Neural progenitor cell (in vitro differentiated cells): ENCODE data around the gene SLC4A1AP. TPM values are rescaled to one million over a fixed set of nuclear protein-coding genes. Genes with fewer than 3 reads are reported as not detected.

ENCODE experiments used
- DNase-seq: peaks from one replicate; pipeline ENCODE4 v3.0.0-alpha.2; 2016; ENCODE audit warnings: low spot score
- H2AFZ ChIP-seq: fragments of 200-600 bp; sonication (generic); replicated peaks from 2 replicates; pipeline ENCODE4 v1.6.1; 2016; ENCODE audit warnings: antibody characterized with exemption
- H3F3A ChIP-seq: fragments of 200-600 bp; sonication (generic); 2 replicates; pipeline ENCODE4 v1.6.1; 2016; ENCODE audit warnings: antibody characterized with exemption, low read depth
- H3K27ac ChIP-seq: fragments of 200-600 bp; sonication (generic); 2 replicates; pipeline ENCODE4 v1.5.1; 2016; ENCODE audit warnings: mild to moderate bottlenecking
- H3K27me3 ChIP-seq: fragments of 200-600 bp; sonication (generic); 2 replicates; pipeline ENCODE4 v1.6.1; 2016; ENCODE audit warnings: mild to moderate bottlenecking, moderate library complexity
- H3K36me3 ChIP-seq: fragments of 200-600 bp; sonication (generic); 2 replicates; pipeline ENCODE4 v1.5.1; 2016
- H3K4me1 ChIP-seq: fragments of 200-600 bp; sonication (generic); 2 replicates; pipeline ENCODE4 v1.6.1; 2016; ENCODE audit warnings: mixed run types
- H3K4me2 ChIP-seq: fragments of 200-600 bp; sonication (generic); 2 replicates; pipeline ENCODE4 v1.6.1; 2016
- H3K4me3 ChIP-seq: fragments of 200-600 bp; sonication (generic); 2 replicates; pipeline ENCODE4 v1.5.1; 2016
- H3K79me2 ChIP-seq: fragments of 200-600 bp; sonication (generic); 2 replicates; pipeline ENCODE4 v1.6.1; 2016; ENCODE audit warnings: low read depth
- H3K9ac ChIP-seq: fragments of 200-600 bp; sonication (generic); 2 replicates; pipeline ENCODE4 v1.6.1; 2016
- H3K9me3 ChIP-seq: fragments of 200-600 bp; sonication (generic); 2 replicates; pipeline ENCODE4 v1.5.1; 2016; ENCODE audit warnings: low read depth
- H4K20me1 ChIP-seq: fragments of 200-600 bp; sonication (generic); 2 replicates; pipeline ENCODE4 v1.6.1; 2016; ENCODE audit warnings: low read depth
- H3K27ac Mint-ChIP-seq: 3 replicates; pipeline ENCODE4 v1.8.0; 2021; ENCODE audit warnings: mixed read lengths
- H3K27me3 Mint-ChIP-seq: 2 replicates; pipeline ENCODE4 v1.8.0; 2022; ENCODE audit warnings: low read depth, mild to moderate bottlenecking, inconsistent platforms, moderate library complexity, mixed read lengths; ENCODE audit not compliant: insufficient read depth
- H3K36me3 Mint-ChIP-seq: 3 replicates; pipeline ENCODE4 v1.8.0; 2021; ENCODE audit warnings: mixed read lengths
- H3K4me1 Mint-ChIP-seq: 3 replicates; pipeline ENCODE4 v1.8.0; 2021; ENCODE audit warnings: mixed read lengths
- H3K4me3 Mint-ChIP-seq: 3 replicates; pipeline ENCODE4 v1.8.0; 2021; ENCODE audit warnings: mild to moderate bottlenecking, moderate library complexity, mixed read lengths
- H3K9me3 Mint-ChIP-seq: 3 replicates; pipeline ENCODE4 v1.8.0; 2020; ENCODE audit warnings: mixed read lengths
- EZH2 ChIP-seq: fragments of 200-600 bp; sonication (generic); IDR thresholded peaks from 2 replicates; pipeline ENCODE4 v1.6.1; 2017; ENCODE audit warnings: antibody characterized with exemption, mild to moderate bottlenecking, moderate library complexity
- EZH2phosphoT487 ChIP-seq: fragments of 200-600 bp; sonication (generic); IDR thresholded peaks from 2 replicates; pipeline ENCODE4 v1.6.1; 2017; ENCODE audit warnings: antibody characterized with exemption
- total RNA-seq: library from RNA; depleted of rRNA; stranded (reverse); fragments of >200 nt; gene quantifications from 2 replicates; pipeline ENCODE4 v1.2.3, GENCODE V29; 2015; ENCODE audit warnings: low replicate concordance
- TF ChIP-seq, protein P1 (sequence below): fragments of 200-600 bp; sonication (generic); IDR thresholded peaks from 2 replicates; pipeline ENCODE4 v1.5.1; 2017; ENCODE audit warnings: antibody characterized with exemption, mild to moderate bottlenecking

Gene SLC4A1AP
- total RNA-seq, 1 donor from 2014 or later, result 32.2 TPM

DNA sequence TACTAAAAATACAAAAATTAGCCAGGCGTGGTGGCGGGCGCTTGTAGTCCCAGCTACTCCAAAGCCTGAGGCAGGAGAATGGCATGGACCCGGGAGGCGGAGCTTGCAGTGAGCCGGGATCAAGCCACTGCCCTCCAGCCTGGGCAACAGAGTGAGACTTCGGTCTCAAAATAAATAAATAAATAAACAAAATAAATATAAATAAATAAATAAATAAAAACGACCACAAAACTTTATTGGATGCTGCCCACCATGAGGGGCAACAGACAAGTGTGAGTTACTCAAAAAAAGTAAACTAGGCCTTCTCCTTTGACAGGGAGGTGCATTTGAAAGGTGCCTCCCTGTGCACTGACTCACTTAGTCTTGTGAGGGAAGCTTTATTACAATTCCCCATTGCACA lies 50.4 kb downstream of the SLC4A1AP start:
- no peak overlapping the region for H3K9ac ChIP-seq
- no peak for TF ChIP-seq EZH2phosphoT487
- no peak for TF ChIP-seq EZH2
- TF ChIP-seq, protein P1, sequence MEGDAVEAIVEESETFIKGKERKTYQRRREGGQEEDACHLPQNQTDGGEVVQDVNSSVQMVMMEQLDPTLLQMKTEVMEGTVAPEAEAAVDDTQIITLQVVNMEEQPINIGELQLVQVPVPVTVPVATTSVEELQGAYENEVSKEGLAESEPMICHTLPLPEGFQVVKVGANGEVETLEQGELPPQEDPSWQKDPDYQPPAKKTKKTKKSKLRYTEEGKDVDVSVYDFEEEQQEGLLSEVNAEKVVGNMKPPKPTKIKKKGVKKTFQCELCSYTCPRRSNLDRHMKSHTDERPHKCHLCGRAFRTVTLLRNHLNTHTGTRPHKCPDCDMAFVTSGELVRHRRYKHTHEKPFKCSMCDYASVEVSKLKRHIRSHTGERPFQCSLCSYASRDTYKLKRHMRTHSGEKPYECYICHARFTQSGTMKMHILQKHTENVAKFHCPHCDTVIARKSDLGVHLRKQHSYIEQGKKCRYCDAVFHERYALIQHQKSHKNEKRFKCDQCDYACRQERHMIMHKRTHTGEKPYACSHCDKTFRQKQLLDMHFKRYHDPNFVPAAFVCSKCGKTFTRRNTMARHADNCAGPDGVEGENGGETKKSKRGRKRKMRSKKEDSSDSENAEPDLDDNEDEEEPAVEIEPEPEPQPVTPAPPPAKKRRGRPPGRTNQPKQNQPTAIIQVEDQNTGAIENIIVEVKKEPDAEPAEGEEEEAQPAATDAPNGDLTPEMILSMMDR, result no peak
- no peaks in the 10 kb centered on the region for H3K9me3 ChIP-seq
- no peak overlapping the region for H3K27ac ChIP-seq
- no peak overlapping the region for H3K4me3 ChIP-seq
- H3K27me3 Mint-ChIP-seq, result peaks cover 15% of the 10 kb centered on the region
- no peaks in the 10 kb centered on the region for H3K36me3 ChIP-seq
- H3K36me3 Mint-ChIP-seq, result no peaks in the 10 kb centered on the region
- no peak overlapping the region for H3K4me2 ChIP-seq
- H4K20me1 ChIP-seq, result no peaks in the 10 kb centered on the region
- H3K27me3 ChIP-seq, result peaks cover 20% of the 10 kb centered on the region
- DNase-seq, result no peak
- peaks cover 18% of the 10 kb centered on the region for H3K4me1 Mint-ChIP-seq
- peaks cover 9% of the 10 kb centered on the region for H3K4me1 ChIP-seq
- H3K27ac Mint-ChIP-seq, result no peak overlapping the region
- H3K79me2 ChIP-seq, result no peaks in the 10 kb centered on the region
- H3K9me3 Mint-ChIP-seq, result no peaks in the 10 kb centered on the region
- H3K4me3 Mint-ChIP-seq, result peak overlapping the region; percentile 81
- H3F3A ChIP-seq, result peaks cover 13% of the 10 kb centered on the region
- no peak overlapping the region for H2AFZ ChIP-seq

DNA sequence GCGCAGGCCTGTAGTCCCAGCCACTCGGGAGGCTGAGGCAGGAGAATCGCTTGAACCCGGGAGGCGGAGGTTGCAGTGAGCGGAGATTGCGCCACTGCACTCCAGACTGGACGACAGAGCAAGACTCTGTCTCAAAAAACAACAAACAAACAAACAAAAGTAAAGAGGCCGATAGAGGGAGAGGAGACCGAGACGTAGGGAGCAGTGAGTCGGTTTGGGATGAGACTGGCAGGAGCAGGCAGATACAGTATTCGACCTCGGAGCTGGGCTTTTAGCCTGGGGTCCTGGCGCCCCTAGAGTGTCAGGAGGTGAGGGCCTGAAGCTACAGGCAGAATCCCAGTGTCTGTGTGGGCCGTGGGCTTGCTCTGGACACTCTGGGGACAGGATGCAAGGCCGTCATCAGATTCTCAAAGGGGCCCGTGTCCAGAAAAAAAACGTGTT lies 51.2 kb downstream of the SLC4A1AP start:
- H3K4me1 Mint-ChIP-seq, result peaks cover 18% of the 10 kb centered on the region
- no peak overlapping the region for H3K9ac ChIP-seq
- H3K9me3 Mint-ChIP-seq, result no peaks in the 10 kb centered on the region
- H2AFZ ChIP-seq, result peak overlapping the region; percentile 98
- no peaks in the 10 kb centered on the region for H4K20me1 ChIP-seq
- H3K4me1 ChIP-seq, result peaks cover 9% of the 10 kb centered on the region
- peak overlapping the region; percentile 95 for H3K4me2 ChIP-seq
- H3K36me3 ChIP-seq, result no peaks in the 10 kb centered on the region
- no peaks in the 10 kb centered on the region for H3K36me3 Mint-ChIP-seq
- H3K27ac ChIP-seq, result no peak overlapping the region
- peaks cover 13% of the 10 kb centered on the region for H3F3A ChIP-seq
- no peak for TF ChIP-seq EZH2phosphoT487
- no peak overlapping the region for H3K27ac Mint-ChIP-seq
- H3K4me3 ChIP-seq, result peak overlapping the region; percentile 57
- peak; percentile 19 for DNase-seq
- H3K27me3 Mint-ChIP-seq, result peaks cover 15% of the 10 kb centered on the region
- H3K4me3 Mint-ChIP-seq, result peak overlapping the region; percentile 81
- H3K9me3 ChIP-seq, result no peaks in the 10 kb centered on the region
- H3K79me2 ChIP-seq, result no peaks in the 10 kb centered on the region
- peaks cover 20% of the 10 kb centered on the region for H3K27me3 ChIP-seq

DNA sequence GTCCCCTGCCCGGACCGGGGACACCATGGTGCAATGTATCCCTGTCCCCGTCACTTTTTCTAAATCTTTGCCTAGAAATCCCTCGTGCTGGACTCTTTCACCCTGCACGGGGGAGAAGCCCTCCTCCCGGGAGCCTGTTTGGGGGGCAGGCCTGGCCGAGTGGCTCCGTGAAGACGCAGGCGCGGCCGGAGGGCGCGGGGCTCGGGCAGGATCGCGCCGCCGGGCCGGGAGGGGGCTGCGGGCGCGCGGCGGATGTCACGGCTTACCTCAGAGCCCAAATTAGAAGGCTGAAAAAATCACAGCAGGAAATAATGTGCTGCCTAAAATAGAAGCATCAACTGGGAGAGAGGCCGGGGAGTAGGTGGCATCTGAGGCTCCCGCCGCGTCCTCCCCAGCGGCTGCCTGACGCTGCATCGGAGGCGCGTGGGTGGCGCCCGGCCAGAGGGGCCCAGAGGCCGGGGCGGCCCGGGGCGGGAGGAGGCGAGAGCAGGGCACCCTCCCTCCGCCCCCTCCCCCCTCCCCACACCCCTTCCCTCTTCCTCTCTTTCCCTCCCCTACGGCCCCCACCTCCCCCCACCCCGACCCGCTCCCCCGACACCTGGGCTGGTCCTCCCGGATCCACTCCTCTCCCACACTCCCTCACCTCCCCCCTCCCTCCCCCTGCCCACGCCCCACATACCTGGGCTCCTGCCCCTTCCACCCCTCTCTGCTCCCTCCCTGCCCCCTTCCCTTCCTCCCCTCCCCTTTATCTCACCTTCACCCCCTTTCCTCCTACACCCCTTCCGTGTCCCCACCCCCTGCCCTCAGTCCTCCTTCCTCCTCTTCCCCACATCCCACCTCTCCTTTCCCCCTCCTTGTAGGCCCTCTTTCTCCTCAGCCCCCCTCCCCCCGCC lies 51.9 kb downstream of the SLC4A1AP start:
- no peak overlapping the region for H3K27ac ChIP-seq
- peak overlapping the region; percentile 57 for H3K4me3 ChIP-seq
- no peaks in the 10 kb centered on the region for H3K79me2 ChIP-seq
- Mint-ChIP-seq H3K9me3 (no peaks in the 10 kb centered on the region), H3K4me3 (peak overlapping the region; percentile 81), H3K36me3 (no peaks in the 10 kb centered on the region), H3K27me3 (peaks cover 15% of the 10 kb centered on the region), H3K4me1 (peaks cover 18% of the 10 kb centered on the region), H3K27ac (no peak overlapping the region)
- peak; percentile 54 for DNase-seq
- H2AFZ ChIP-seq, result peak overlapping the region; percentile 98
- no peaks in the 10 kb centered on the region for H3K36me3 ChIP-seq
- no peaks in the 10 kb centered on the region for H4K20me1 ChIP-seq
- no peak overlapping the region for H3K9ac ChIP-seq
- no peaks in the 10 kb centered on the region for H3K9me3 ChIP-seq
- H3K4me2 ChIP-seq, result peak overlapping the region; percentile 95
- peaks cover 9% of the 10 kb centered on the region for H3K4me1 ChIP-seq
- peaks cover 13% of the 10 kb centered on the region for H3F3A ChIP-seq
- peaks cover 20% of the 10 kb centered on the region for H3K27me3 ChIP-seq
- TF ChIP-seq, protein P1, result no peak
- TF ChIP-seq EZH2phosphoT487 (no peak), EZH2 (peak; percentile 38)
